ENCODE results near the gene ADAMTSL2.

DNA sequence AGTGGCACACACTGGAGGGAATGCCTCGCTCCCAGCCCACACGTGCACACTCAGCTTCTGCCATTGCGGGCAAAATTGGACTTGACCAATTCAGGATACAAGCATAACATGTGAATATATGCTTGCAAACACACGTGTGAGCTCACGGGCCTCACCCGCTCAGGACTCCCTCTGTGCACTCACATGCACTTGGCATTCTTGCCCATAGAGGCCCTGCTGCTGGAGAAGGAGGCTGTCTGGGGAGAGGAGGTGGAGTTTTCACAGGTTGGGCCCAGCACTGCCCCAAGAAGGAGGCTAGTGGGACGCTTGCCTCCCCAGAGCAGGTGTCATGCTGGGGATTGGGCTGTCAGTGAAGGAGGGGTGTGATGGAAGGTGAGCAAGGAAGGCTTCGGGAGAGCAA lies 11.4 kb upstream of the ADAMTSL2 start:
- TF ChIP-seq, protein P1, sequence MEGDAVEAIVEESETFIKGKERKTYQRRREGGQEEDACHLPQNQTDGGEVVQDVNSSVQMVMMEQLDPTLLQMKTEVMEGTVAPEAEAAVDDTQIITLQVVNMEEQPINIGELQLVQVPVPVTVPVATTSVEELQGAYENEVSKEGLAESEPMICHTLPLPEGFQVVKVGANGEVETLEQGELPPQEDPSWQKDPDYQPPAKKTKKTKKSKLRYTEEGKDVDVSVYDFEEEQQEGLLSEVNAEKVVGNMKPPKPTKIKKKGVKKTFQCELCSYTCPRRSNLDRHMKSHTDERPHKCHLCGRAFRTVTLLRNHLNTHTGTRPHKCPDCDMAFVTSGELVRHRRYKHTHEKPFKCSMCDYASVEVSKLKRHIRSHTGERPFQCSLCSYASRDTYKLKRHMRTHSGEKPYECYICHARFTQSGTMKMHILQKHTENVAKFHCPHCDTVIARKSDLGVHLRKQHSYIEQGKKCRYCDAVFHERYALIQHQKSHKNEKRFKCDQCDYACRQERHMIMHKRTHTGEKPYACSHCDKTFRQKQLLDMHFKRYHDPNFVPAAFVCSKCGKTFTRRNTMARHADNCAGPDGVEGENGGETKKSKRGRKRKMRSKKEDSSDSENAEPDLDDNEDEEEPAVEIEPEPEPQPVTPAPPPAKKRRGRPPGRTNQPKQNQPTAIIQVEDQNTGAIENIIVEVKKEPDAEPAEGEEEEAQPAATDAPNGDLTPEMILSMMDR (IDR thresholded peaks at IDR 0.05; ENCODE audit: poor library complexity): no peak
- TF ChIP-seq EZH2 (IDR thresholded peaks at IDR 0.05; ENCODE audit: borderline replicate concordance) (no peak), EZH2phosphoT487 (IDR thresholded peaks at IDR 0.05; ENCODE audit: low read depth, severe bottlenecking, unreplicated experiment) (no peak)

All from hepatocyte (in vitro differentiated cells).